Endometrial microvascular endothelial cells (primary cell): Measurements from ENCODE around the gene CLDN24. TPM values are rescaled to one million over a fixed set of nuclear protein-coding genes. Genes with fewer than 3 reads are reported as not detected.

Experiments
- in situ Hi-C: cut with HindIII; loops from 2 replicates; pipeline ENCODE4 v1.10.0; 2017; ENCODE audit warnings: low sequenced_read_pairs, low pct_unique_long_range_greater_than_20kb; ENCODE audit errors: inconsistent ontology term
- total RNA-seq: library from RNA; depleted of rRNA; stranded (reverse); fragments of >200 nt; gene quantifications from one replicate; pipeline ENCODE4 v1.2.3, GENCODE V29; 2015; ENCODE audit errors: inconsistent ontology term

Gene CLDN24
- total RNA-seq, 1 donor from 2014 or later: not detected

DNA sequence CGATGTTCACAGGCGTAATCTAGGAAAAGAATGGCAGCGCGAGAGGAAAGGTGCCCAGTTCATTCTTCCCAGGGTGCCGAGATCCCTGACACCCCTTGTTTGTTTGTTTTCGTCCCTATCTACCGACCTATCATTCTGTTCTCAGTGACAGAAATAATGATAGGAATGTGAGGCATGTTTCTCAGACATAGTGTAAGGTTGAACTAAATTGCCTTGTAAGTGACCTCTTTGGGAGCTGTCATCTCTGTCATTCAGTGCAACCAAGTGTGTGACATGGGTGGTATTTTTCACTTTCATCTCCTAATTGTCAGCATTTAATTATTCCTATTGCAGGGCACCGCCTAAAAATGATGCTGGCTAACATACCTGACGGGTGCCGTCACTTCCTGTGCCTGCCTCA lies 26.5 kb downstream of the CLDN24 start:
- in situ Hi-C loops: no loop called here

DNA sequence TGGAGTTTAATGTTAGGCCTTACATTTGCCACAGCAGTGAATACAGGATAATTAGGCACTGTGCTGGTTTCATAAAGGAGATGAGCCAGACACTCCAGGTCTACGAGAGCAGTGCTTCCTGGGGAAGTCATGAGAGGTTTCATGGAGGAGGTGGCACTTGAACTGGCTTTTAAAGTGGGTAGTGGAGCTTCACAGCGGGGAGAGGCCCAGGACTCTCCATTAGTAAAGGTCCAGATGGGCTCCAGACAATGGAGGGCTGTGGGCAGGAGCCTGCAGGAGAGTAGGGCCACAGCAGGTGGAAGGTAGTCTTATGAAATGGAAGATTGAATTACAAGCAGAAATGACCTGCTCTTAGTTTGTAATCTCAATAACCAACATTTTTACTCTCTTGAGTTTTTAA lies 31.2 kb downstream of the CLDN24 start:
- in situ Hi-C loops: no loop called here

DNA sequence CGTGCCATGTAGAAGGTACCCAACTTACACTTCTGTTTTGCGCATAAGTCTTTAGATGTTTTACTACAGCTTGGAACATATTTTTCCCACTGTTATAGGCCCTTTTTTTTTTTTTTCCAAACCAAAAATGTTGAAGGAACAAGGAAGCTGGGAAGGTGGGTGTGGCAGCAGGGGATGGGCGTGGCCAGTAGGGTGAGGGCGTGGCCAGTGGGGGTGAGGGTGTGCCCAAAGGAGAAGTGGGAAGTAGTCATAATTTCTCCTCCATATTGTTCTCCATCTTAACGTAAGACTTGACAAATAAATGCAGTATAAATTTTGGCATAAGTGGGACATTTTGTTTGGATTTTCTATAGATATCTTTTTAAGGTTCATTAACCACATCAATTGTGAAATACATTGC lies 32.5 kb downstream of the CLDN24 start:
- in situ Hi-C loops: no loop called here

DNA sequence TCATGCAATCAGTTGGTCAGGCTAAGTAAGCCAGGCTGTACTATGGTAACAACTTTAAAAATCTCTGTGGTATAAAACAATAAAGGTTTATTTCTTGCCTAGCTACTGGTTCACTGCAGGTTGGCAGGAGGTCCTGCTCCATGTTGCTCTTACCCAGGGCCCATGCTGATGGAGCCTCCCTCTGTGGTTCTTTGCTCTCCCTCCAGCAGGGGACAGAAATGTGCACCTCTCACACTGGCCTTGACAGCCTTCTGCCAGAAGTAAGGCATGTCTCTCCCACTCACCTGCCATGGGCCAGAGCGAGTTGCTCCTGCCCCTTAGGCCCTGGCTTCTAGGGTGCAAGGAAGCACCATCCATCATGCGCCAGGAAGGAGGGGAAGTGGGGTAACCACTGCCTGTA lies 33.3 kb downstream of the CLDN24 start:
- in situ Hi-C loops: no loop called here

DNA sequence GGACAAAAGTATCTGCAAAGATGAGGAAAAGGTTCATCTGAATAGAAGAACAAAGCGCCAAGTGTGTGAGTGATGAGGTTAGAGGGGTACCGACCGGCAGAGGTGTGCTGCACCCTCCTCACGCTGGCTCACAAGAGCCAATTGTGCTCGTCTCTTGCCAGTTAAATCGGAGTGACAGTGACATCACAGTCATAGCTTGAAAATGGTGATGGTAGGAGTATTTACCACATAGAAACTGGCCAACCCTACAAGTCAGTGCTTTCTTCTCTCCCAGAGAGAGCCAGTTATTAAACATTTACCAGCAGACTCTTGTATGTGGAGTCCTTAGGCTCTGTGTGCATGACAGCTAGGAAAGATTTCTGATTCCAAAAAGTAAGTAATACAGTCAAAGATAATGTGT lies 34.5 kb downstream of the CLDN24 start:
- in situ Hi-C loops: no loop called here

DNA sequence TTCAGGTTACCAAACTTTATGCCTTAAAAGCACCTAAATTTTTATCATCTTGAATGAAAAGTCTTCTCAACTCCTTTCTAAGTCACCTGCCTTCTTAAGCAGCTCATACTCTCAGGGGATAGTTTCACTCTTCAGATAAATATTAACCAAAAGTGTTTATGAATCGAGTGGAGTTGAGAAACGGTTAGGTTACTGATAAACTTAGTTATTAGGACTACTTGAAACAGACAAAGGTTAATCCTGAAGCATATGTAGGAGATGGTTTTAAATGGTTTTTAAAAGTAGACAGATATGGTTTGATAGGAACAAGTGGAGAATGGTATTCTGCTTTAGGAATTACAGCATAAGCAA lies 34.9 kb downstream of the CLDN24 start:
- in situ Hi-C loops: no loop called here

- in situ Hi-C loops: no loop called here
Measured at GRCh38 chr4:183286590-183287308, 35.5 kb downstream of the CLDN24 start.

GRCh38 chr4:183285886-183286285 lies 36.3 kb downstream of the CLDN24 start:
- in situ Hi-C loops: no loop called here

GRCh38 chr4:183284965-183285364 lies 37.3 kb downstream of the CLDN24 start:
- in situ Hi-C loops: no loop called here

DNA sequence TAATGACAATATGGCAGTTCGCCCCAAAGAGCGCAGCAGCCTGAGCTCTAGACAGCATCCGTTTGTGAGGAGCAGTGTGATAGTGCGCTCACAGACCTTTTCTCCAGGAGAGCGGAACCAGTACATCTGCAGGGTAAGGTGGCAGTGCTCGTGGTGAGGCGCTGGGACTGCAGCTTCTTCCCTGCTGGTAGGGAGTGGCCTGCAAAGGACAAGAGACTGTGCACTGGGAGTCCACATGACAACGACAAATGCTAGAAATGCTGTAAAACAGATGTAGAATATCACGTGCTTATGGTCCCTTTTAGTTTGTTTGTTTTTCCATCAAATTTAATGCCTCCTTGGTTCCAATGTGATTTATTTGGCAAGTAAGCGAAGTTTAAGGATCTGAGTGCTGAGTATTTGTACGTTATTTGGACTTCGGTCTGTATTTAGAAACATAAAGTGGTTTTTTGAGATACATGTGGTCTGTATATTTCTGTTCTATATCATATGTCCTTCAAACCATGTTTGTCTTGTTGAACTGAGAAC lies 37.9 kb downstream of the CLDN24 start:
- in situ Hi-C loops: no loop called here

GRCh38 chr4:183276106-183276505 lies 46.1 kb downstream of the CLDN24 start:
- in situ Hi-C loops: no loop called here

DNA sequence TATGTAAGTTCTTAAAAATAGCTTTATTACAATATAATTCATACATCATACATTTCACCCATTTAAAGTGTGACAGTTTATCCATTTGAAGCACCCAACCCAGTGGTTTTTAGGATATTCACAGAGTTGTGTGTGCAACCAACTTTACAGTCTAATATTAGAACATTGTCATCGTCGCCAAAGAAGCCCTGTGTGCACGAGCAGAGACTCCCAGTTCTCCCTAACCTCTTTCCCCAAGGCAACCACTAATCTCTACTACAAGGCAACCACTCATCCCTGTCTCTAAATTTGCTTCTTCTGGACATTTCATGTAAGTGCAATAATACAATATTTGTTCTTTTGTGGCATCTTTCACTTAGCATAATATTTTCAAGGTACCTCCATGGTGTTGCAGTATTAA lies 49.8 kb downstream of the CLDN24 start:
- in situ Hi-C loops: loop anchor here (25.0 kb wide), 1 partner anchor 335 kb away; no protein-coding TSS in a partner anchor

Other genes starting within 250 kb of the CLDN24 start
- gene WWC2, start 223.2 kb downstream of the CLDN24 start, total RNA-seq: 27.0 TPM
- gene CLDN22, start 2.1 kb downstream of the CLDN24 start, total RNA-seq: not detected
- gene CDKN2AIP, start 122.2 kb upstream of the CLDN24 start, total RNA-seq: 25.3 TPM
- gene ING2, start 182.6 kb upstream of the CLDN24 start, total RNA-seq: 9.9 TPM